Neuronal stem cell (in vitro differentiated cells): ENCODE data around the gene KDF1.

ENCODE experiments used
- DNase-seq: peaks from one replicate; pipeline ENCODE4 v3.0.0-alpha.2; 2013; ENCODE audit warnings: low spot score
- H2AFZ ChIP-seq: one replicate; pipeline ENCODE4 v1.6.1; 2013; ENCODE audit warnings: mild to moderate bottlenecking, low read length, inconsistent platforms
- H2AK5ac ChIP-seq: 2 replicates; pipeline ENCODE4 v1.6.1; 2013; ENCODE audit warnings: low read depth, mild to moderate bottlenecking, inconsistent platforms, low read length, moderate library complexity, mixed read lengths
- H2BK120ac ChIP-seq: 2 replicates; pipeline ENCODE4 v1.6.1; 2013; ENCODE audit warnings: low read depth, mild to moderate bottlenecking, inconsistent platforms, low read length, moderate library complexity, mixed read lengths
- H2BK12ac ChIP-seq: one replicate; pipeline ENCODE4 v1.6.1; 2013; ENCODE audit warnings: low read length, inconsistent platforms
- H2BK15ac ChIP-seq: 2 replicates; pipeline ENCODE4 v1.6.1; 2013; ENCODE audit warnings: mild to moderate bottlenecking, low read length, inconsistent platforms, mixed read lengths
- H2BK5ac ChIP-seq: one replicate; pipeline ENCODE4 v1.6.1; 2013; ENCODE audit warnings: inconsistent platforms, mild to moderate bottlenecking, low read length, moderate library complexity
- H3K14ac ChIP-seq: one replicate; pipeline ENCODE4 v1.6.1; 2013; ENCODE audit warnings: low read length, inconsistent platforms
- H3K18ac ChIP-seq: 2 replicates; pipeline ENCODE4 v1.6.1; 2013; ENCODE audit warnings: low read length, inconsistent platforms
- H3K23ac ChIP-seq: 2 replicates; pipeline ENCODE4 v1.6.1; 2013; ENCODE audit warnings: low read depth, mild to moderate bottlenecking, mixed read lengths, low read length, inconsistent platforms; ENCODE audit not compliant: poor library complexity
- H3K27ac ChIP-seq: replicated peaks from 3 replicates; pipeline ENCODE4 v1.5.1; 2013; ENCODE audit warnings: low read length, inconsistent platforms
- H3K27me3 ChIP-seq, 3 experiments: 2 replicates each; pipeline ENCODE4 v1.6.1; 2013; ENCODE audit warnings: low read length in 3 of 3, mild to moderate bottlenecking in 2 of 3, inconsistent platforms in 1 of 3, low read depth in 1 of 3, mixed read lengths in 1 of 3, moderate library complexity in 1 of 3; ENCODE audit not compliant: control insufficient read depth in 3 of 3, insufficient read depth in 3 of 3
- H3K36me3 ChIP-seq, 2 donors: replicated peaks in 1 of 2; 2 replicates each; pipeline ENCODE4 v1.6.1; 2013; ENCODE audit warnings: low read length in 2 of 2; ENCODE audit not compliant: control insufficient read depth in 2 of 2, insufficient read depth in 2 of 2
- H3K4ac ChIP-seq: 2 replicates; pipeline ENCODE4 v1.6.1; 2013; ENCODE audit warnings: inconsistent platforms, mild to moderate bottlenecking, low read length, moderate library complexity
- H3K4me1 ChIP-seq, 2 donors: 1 replicate in 1 of 2; 2 replicates in 1 of 2; pipeline ENCODE4 v1.6.1; 2013; ENCODE audit warnings: low read length in 2 of 2, low read depth in 1 of 2; ENCODE audit not compliant: control insufficient read depth in 2 of 2, insufficient read depth in 1 of 2
- H3K4me2 ChIP-seq: one replicate; pipeline ENCODE4 v1.6.1; 2013; ENCODE audit warnings: mild to moderate bottlenecking, low read length, inconsistent platforms; ENCODE audit not compliant: insufficient read depth, poor library complexity, severe bottlenecking
- H3K4me3 ChIP-seq, 2 donors: 2 replicates each; pipeline ENCODE4 v1.5.1; 2013; ENCODE audit warnings: low read length in 2 of 2, mild to moderate bottlenecking in 2 of 2, inconsistent platforms in 1 of 2, moderate library complexity in 1 of 2
- H3K79me1 ChIP-seq: one replicate; pipeline ENCODE4 v1.6.1; 2013; ENCODE audit warnings: low read depth, mild to moderate bottlenecking, inconsistent platforms, low read length, moderate library complexity
- H3K9ac ChIP-seq: one replicate; pipeline ENCODE4 v1.6.1; 2013; ENCODE audit warnings: mild to moderate bottlenecking, low read depth, low read length, inconsistent platforms; ENCODE audit not compliant: poor library complexity
- H3K9me3 ChIP-seq, 2 donors: replicated peaks in 1 of 2; 2 replicates each; pipeline versions ENCODE3 to v1.6.1; 2013; ENCODE audit warnings: low read length in 2 of 2, mild to moderate bottlenecking in 2 of 2, inconsistent platforms in 1 of 2, low read depth in 1 of 2, mixed read lengths in 1 of 2, moderate library complexity in 1 of 2; ENCODE audit not compliant: control insufficient read depth in 2 of 2, insufficient read depth in 1 of 2
- H4K8ac ChIP-seq: one replicate; pipeline ENCODE4 v1.6.1; 2013; ENCODE audit warnings: low read depth, mild to moderate bottlenecking, inconsistent platforms, low read length, moderate library complexity
- H4K91ac ChIP-seq: one replicate; pipeline ENCODE4 v1.6.1; 2013; ENCODE audit warnings: low read length, low read depth, mild to moderate bottlenecking, inconsistent platforms; ENCODE audit not compliant: poor library complexity
- WGBS, 2 donors: extraction: QIAGEN DNeasy Blood & Tissue Kit; methylation state at CpG; one replicate each; pipeline ENCODE4 v1.1.7; 2013; ENCODE audit warnings: missing lambda C conversion rate in 2 of 2, mixed read lengths in 1 of 2; ENCODE audit not compliant: insufficient read length in 2 of 2, insufficient replicate concordance in 1 of 2; ENCODE audit errors: extremely low coverage in 2 of 2; 5-methylcytosine and 5-hydroxymethylcytosine counted together

Gene KDF1

DNA sequence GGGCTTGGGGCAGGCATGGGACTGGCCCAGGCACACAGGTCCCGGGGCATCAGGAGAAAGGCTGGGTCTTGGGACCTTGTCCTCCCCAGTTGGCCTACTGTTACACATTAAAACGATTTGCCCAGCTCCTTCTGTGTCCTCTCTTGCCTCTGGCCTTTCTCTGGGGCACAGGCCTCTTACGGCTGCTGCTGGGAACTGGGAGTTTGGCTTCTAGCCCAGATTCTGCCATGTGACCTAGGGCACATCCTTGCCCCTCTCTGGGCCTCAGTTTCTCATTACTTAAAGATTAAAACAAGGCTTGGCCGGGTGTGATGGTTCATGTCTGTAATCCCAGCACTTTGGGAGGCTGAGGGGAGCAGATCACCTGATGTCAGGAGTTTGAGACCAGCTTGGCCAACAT is 14.0 kb downstream of the KDF1 start:
- no peak overlapping the region for H4K91ac ChIP-seq
- no peak overlapping the region for H2AFZ ChIP-seq
- H3K4me1 ChIP-seq: no peaks in the 10 kb centered on the region
- H3K36me3 ChIP-seq: peaks cover 41 to 57% of the 10 kb centered on the region in 2 donors
- H3K27ac ChIP-seq: no peak overlapping the region
- no peak overlapping the region for H3K4ac ChIP-seq
- no peak overlapping the region for H3K4me3 ChIP-seq
- no peaks in the 10 kb centered on the region for H3K27me3 ChIP-seq
- H3K18ac ChIP-seq: no peak overlapping the region
- H2BK12ac ChIP-seq: no peak overlapping the region
- H2BK120ac ChIP-seq: no peak overlapping the region
- H2BK15ac ChIP-seq: no peak overlapping the region
- H3K79me1 ChIP-seq: peaks cover 4% of the 10 kb centered on the region
- no peak overlapping the region for H2BK5ac ChIP-seq
- H3K9me3 ChIP-seq: peaks cover 0 to 4% of the 10 kb centered on the region in 2 donors
- no peak overlapping the region for H3K14ac ChIP-seq
- H3K23ac ChIP-seq: no peak overlapping the region
- no peak overlapping the region for H3K9ac ChIP-seq
- DNase-seq: no peak
- WGBS, 2 donors: no CpG with 5 or more reads among the region's 4 CpGs
- no peak overlapping the region for H3K4me2 ChIP-seq
- H2AK5ac ChIP-seq: no peak overlapping the region
- no peak overlapping the region for H4K8ac ChIP-seq

GRCh38 chr1:26945728-26946127 is 14.5 kb downstream of the KDF1 start:
- Histone ChIP-seq H3K4me3 (no peak overlapping the region), H4K8ac (no peak overlapping the region), H3K23ac (no peak overlapping the region), H3K9ac (no peak overlapping the region), H3K9me3 (peaks cover 0 to 4% of the 10 kb centered on the region in 2 donors), H2BK120ac (no peak overlapping the region), H2BK5ac (no peak overlapping the region), H3K14ac (no peak overlapping the region), H3K36me3 (peaks cover 42 to 60% of the 10 kb centered on the region in 2 donors), H3K79me1 (peaks cover 4% of the 10 kb centered on the region), H3K27me3 (no peaks in the 10 kb centered on the region), H3K4ac (no peak overlapping the region), H3K27ac (no peak overlapping the region), H2BK12ac (no peak overlapping the region), H2AFZ (no peak overlapping the region), H4K91ac (no peak overlapping the region), H3K18ac (no peak overlapping the region), H2BK15ac (no peak overlapping the region), H3K4me1 (no peaks in the 10 kb centered on the region), H2AK5ac (no peak overlapping the region), H3K4me2 (no peak overlapping the region)
- DNase-seq: no peak
- WGBS, 2 donors: no CpG with 5 or more reads among the region's 8 CpGs

DNA sequence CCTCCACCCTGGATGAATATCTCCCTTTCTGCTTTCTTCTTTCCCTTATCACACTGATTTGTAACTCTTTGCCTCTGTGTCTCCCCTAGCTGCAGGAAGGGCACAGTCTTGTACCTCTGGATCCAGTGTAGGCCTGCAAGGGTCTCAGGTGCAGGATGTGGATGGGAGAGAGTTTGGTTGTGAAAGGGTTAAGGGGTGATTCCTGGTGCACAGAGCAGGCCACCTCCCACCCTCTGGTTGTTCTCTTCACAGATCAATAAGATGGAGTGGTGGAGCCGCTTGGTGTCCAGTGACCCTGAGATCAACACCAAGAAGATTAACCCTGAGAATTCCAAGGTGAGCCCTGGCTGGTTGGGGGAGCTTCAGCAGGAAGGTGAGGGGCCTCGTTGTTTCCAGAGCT is 15.1 kb downstream of the KDF1 start:
- H3K27ac ChIP-seq: no peak overlapping the region
- H3K4me1 ChIP-seq: no peaks in the 10 kb centered on the region
- no peak overlapping the region for H2BK15ac ChIP-seq
- H3K9ac ChIP-seq: no peak overlapping the region
- H3K36me3 ChIP-seq: peaks cover 42 to 60% of the 10 kb centered on the region in 2 donors
- no peak overlapping the region for H2AFZ ChIP-seq
- H3K4me3 ChIP-seq: no peak overlapping the region
- no peak overlapping the region for H2AK5ac ChIP-seq
- no CpG with 5 or more reads among the region's 2 CpGs for WGBS, 2 donors
- no peak overlapping the region for H2BK5ac ChIP-seq
- H3K27me3 ChIP-seq: no peaks in the 10 kb centered on the region
- no peak overlapping the region for H3K14ac ChIP-seq
- H2BK12ac ChIP-seq: no peak overlapping the region
- peaks cover 0 to 4% of the 10 kb centered on the region in 2 donors for H3K9me3 ChIP-seq
- DNase-seq: no peak
- no peak overlapping the region for H2BK120ac ChIP-seq
- H4K8ac ChIP-seq: no peak overlapping the region
- H3K4ac ChIP-seq: no peak overlapping the region
- H3K23ac ChIP-seq: no peak overlapping the region
- H3K79me1 ChIP-seq: peaks cover 4% of the 10 kb centered on the region
- H3K18ac ChIP-seq: no peak overlapping the region
- H4K91ac ChIP-seq: no peak overlapping the region
- H3K4me2 ChIP-seq: no peak overlapping the region

DNA sequence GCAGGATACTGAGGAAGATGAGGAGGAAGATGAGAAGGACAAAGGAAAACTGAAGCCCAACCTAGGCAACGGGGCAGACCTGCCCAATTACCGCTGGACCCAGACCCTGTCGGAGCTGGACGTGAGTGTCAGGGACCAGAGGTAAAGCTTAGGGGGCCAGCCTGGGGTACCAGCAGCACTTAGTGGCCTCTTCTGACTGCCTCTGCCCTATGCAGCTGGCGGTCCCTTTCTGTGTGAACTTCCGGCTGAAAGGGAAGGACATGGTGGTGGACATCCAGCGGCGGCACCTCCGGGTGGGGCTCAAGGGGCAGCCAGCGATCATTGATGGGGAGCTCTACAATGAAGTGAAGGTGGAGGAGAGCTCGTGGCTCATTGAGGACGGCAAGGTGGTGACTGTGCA is 17.6 kb downstream of the KDF1 start:
- no peak overlapping the region for H3K27ac ChIP-seq
- H2AK5ac ChIP-seq: no peak overlapping the region
- H3K9ac ChIP-seq: no peak overlapping the region
- H3K79me1 ChIP-seq: peaks cover 6% of the 10 kb centered on the region
- peaks cover 47 to 84% of the 10 kb centered on the region in 2 donors for H3K36me3 ChIP-seq
- peak overlapping the region in 1 of 2 donors; percentile 32 for H3K4me3 ChIP-seq
- H2AFZ ChIP-seq: no peak overlapping the region
- peak overlapping the region; percentile 53 for H2BK5ac ChIP-seq
- no peak overlapping the region for H3K18ac ChIP-seq
- H4K8ac ChIP-seq: no peak overlapping the region
- H2BK12ac ChIP-seq: no peak overlapping the region
- no CpG with 5 or more reads among the region's 12 CpGs for WGBS, 2 donors
- H3K14ac ChIP-seq: no peak overlapping the region
- H3K23ac ChIP-seq: peak overlapping the region; percentile 65
- no peak overlapping the region for H2BK120ac ChIP-seq
- no peak overlapping the region for H3K4me2 ChIP-seq
- no peak for DNase-seq
- no peak overlapping the region for H3K4ac ChIP-seq
- H3K27me3 ChIP-seq: no peaks in the 10 kb centered on the region
- H3K4me1 ChIP-seq: no peaks in the 10 kb centered on the region
- no peak overlapping the region for H4K91ac ChIP-seq
- H2BK15ac ChIP-seq: no peak overlapping the region
- peaks cover 0 to 4% of the 10 kb centered on the region in 2 donors for H3K9me3 ChIP-seq
